HEK293T (cell line): ENCODE measurements around the gene ME1.
"Not testable (repeated sequence)": the region's sequence is repeated elsewhere in the genome, so short reads cannot be mapped to it uniquely, and the experiment has no call there.

Source experiments
- CTCF ChIA-PET: fragments of 350-600 bp; formaldehyde crosslinking; extraction: SDS; loops from one replicate; lab custom pipeline; 2021; ENCODE audit warnings: antibody characterized with exemption, inconsistent platforms; lab: Yijun Ruan, JAX
- POLR2A ChIA-PET: fragments of 350-600 bp; formaldehyde crosslinking; extraction: SDS; loops from one replicate; lab custom pipeline; 2020; ENCODE audit warnings: antibody characterized with exemption, inconsistent platforms; lab: Yijun Ruan, JAX
- DNase-seq: peaks from one replicate; pipeline ENCODE4 v3.0.0; 2012; ENCODE audit warnings: mixed read lengths; ENCODE audit errors: extremely low spot score
- ARNT ChIP-seq: fragments of 450-650 bp; IDR thresholded peaks from 2 replicates; pipeline ENCODE4 v1.6.1; 2017; ENCODE audit warnings: mild to moderate bottlenecking
- BHLHE40 ChIP-seq: fragments of 450-650 bp; IDR thresholded peaks from 2 replicates; pipeline ENCODE4 v1.6.1; 2016; ENCODE audit warnings: mild to moderate bottlenecking, moderate library complexity, borderline replicate concordance
- CTBP1 ChIP-seq: fragments of 450-650 bp; IDR thresholded peaks from 2 replicates; pipeline ENCODE4 v1.6.1; 2016; ENCODE audit warnings: borderline replicate concordance
- ELF4 ChIP-seq: fragments of 450-650 bp; IDR thresholded peaks from 2 replicates; pipeline ENCODE4 v1.6.1; 2017; ENCODE audit warnings: antibody characterized with exemption
- FOXA1 ChIP-seq: fragments of 450-650 bp; IDR thresholded peaks from 2 replicates; pipeline ENCODE4 v1.6.1; 2016; ENCODE audit warnings: mild to moderate bottlenecking
- FOXK2 ChIP-seq: fragments of 450-650 bp; IDR thresholded peaks from 2 replicates; pipeline ENCODE4 v1.6.1; 2016; ENCODE audit warnings: mild to moderate bottlenecking
- FOXM1 ChIP-seq: fragments of 450-650 bp; IDR thresholded peaks from 2 replicates; pipeline ENCODE4 v1.6.1; 2017; ENCODE audit warnings: mild to moderate bottlenecking, borderline replicate concordance
- HDGF ChIP-seq: fragments of 450-650 bp; IDR thresholded peaks from 2 replicates; pipeline ENCODE4 v1.6.1; 2017; ENCODE audit warnings: antibody characterized with exemption, borderline replicate concordance
- L3MBTL2 ChIP-seq: fragments of 450-650 bp; conservative IDR thresholded peaks from 2 replicates; pipeline ENCODE4 v1.6.1; 2016; ENCODE audit warnings: mild to moderate bottlenecking
- LEF1 ChIP-seq: fragments of 450-650 bp; IDR thresholded peaks from 2 replicates; pipeline ENCODE4 v1.6.1; 2017; ENCODE audit warnings: mild to moderate bottlenecking, borderline replicate concordance
- NFRKB ChIP-seq: fragments of 450-650 bp; IDR thresholded peaks from 2 replicates; pipeline ENCODE4 v1.6.1; 2016; ENCODE audit warnings: mild to moderate bottlenecking, moderate library complexity
- SP1 ChIP-seq: fragments of 450-650 bp; IDR thresholded peaks from 2 replicates; pipeline ENCODE4 v1.6.1; 2017
- SUZ12 ChIP-seq: fragments of 450-650 bp; IDR thresholded peaks from 2 replicates; pipeline ENCODE4 v1.6.1; 2016; ENCODE audit warnings: mild to moderate bottlenecking
- TARDBP ChIP-seq: fragments of 450-650 bp; IDR thresholded peaks from 2 replicates; pipeline ENCODE4 v1.6.1; 2016
- ZNF384 ChIP-seq: fragments of 450-650 bp; IDR thresholded peaks from 2 replicates; pipeline ENCODE4 v1.6.1; 2016
- TF ChIP-seq, protein P1 (sequence below): fragments of 450-650 bp; IDR thresholded peaks from 2 replicates; pipeline ENCODE4 v1.6.1; 2016

ME1 gene

GRCh38 chr6:83354747-83355146 is 76.1 kb downstream of the ME1 start:
- CTCF ChIA-PET: no interaction called here
- DNase-seq: no peak
- TF ChIP-seq ELF4 (no peak), FOXK2 (no peak), ARNT (no peak), HDGF (no peak), NFRKB (no peak), L3MBTL2 (no peak), FOXM1 (no peak), SUZ12 (no peak), ZNF384 (no peak), FOXA1 (no peak), SP1 (no peak), BHLHE40 (no peak), TARDBP (no peak), LEF1 (no peak), CTBP1 (no peak)
- TF ChIP-seq, protein P1, sequence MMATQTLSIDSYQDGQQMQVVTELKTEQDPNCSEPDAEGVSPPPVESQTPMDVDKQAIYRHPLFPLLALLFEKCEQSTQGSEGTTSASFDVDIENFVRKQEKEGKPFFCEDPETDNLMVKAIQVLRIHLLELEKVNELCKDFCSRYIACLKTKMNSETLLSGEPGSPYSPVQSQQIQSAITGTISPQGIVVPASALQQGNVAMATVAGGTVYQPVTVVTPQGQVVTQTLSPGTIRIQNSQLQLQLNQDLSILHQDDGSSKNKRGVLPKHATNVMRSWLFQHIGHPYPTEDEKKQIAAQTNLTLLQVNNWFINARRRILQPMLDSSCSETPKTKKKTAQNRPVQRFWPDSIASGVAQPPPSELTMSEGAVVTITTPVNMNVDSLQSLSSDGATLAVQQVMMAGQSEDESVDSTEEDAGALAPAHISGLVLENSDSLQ: no peak
- POLR2A ChIA-PET: no interaction called here

- no peak for DNase-seq
- CTCF ChIA-PET: no interaction called here
- POLR2A ChIA-PET: no interaction called here
- TF ChIP-seq ZNF384: no peak
- TF ChIP-seq TARDBP: no peak
- no peak for TF ChIP-seq FOXK2
- TF ChIP-seq ELF4: no peak
- no peak for TF ChIP-seq LEF1
- no peak for TF ChIP-seq BHLHE40
- TF ChIP-seq FOXM1: no peak
- TF ChIP-seq CTBP1: no peak
- no peak for TF ChIP-seq SP1
- TF ChIP-seq SUZ12: no peak
These were observed 78.3 kb downstream of the ME1 start for GRCh38 chr6:83352424-83353061.

DNA sequence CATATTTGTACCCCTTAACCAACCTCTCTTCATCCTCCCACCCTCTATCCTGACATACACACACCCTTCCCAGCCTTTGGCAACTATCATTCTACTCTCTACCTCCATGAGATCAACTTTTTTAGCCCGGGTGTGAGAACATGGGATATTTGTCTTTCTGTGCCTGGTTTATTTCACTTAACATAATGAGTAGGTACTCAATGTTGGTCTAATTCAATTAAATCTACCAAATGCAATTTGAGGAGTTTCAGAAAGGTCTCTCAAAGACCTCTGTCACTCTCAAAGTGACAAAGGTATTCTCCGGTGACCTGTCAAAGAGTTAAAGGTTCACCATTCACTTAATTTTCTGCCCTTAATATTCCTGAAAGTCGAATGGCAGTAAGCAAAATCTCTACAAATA is 87.7 kb downstream of the ME1 start:
- CTCF ChIA-PET: no interaction called here
- POLR2A ChIA-PET: no interaction called here

DNA sequence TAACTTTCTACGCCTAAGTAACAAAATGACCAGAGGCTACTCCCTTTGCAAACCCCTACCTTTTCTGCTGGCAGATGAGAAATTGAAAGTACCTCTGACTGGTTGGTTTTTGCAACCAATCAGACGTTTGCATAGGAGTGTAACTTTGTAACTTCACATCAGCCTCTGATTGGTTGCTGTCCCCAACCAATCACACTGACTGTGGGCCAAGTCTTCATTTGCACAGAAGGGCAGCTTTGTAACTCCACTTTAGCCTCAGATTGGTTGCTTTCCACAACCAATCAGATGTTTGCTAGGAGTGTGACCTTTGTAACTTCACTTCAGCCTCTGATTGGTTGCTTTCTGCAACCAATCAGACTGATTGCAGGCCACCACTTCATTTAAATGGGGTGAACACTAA is 89.1 kb downstream of the ME1 start:
- ChIA-PET CTCF (no interaction called here), POLR2A (no interaction called here)
- no peak for DNase-seq
- no peak for TF ChIP-seq FOXA1
- TF ChIP-seq ELF4: no peak
- no peak for TF ChIP-seq CTBP1
- TF ChIP-seq SUZ12: no peak
- TF ChIP-seq FOXM1: no peak
- no peak for TF ChIP-seq TARDBP
- TF ChIP-seq, protein P1: no peak
- no peak for TF ChIP-seq ZNF384
- TF ChIP-seq SP1: no peak
- TF ChIP-seq ARNT: no peak
- no peak for TF ChIP-seq LEF1
- no peak for TF ChIP-seq NFRKB
- TF ChIP-seq BHLHE40: no peak
- TF ChIP-seq FOXK2: no peak
- TF ChIP-seq HDGF: no peak
- no peak for TF ChIP-seq L3MBTL2

More for the DNA sequence above, 87.7 kb downstream of the ME1 start:
- no peak for TF ChIP-seq FOXK2
- TF ChIP-seq LEF1: no peak
- no peak for TF ChIP-seq FOXA1
- TF ChIP-seq TARDBP: no peak
- DNase-seq: no peak

- DNase-seq, CTCF ChIA-PET, POLR2A ChIA-PET: not testable (repeated sequence)
These were observed 96.9 kb downstream of the ME1 start for GRCh38 chr6:83333916-83334315.

GRCh38 chr6:83333500-83333899 is 97.4 kb downstream of the ME1 start:
- TF ChIP-seq ZNF384 (no peak), SUZ12 (no peak), FOXA1 (no peak), TARDBP (no peak), FOXM1 (no peak), NFRKB (no peak), ARNT (no peak), CTBP1 (no peak), L3MBTL2 (no peak)
- TF ChIP-seq, protein P1: no peak
- DNase-seq: no peak
- ChIA-PET POLR2A (no interaction called here), CTCF (no interaction called here)

GRCh38 chr6:83314693-83315092 is 116.2 kb downstream of the ME1 start:
- CTCF ChIA-PET: no interaction called here
- POLR2A ChIA-PET: no interaction called here
- DNase-seq: no peak
- no peak for TF ChIP-seq BHLHE40
- TF ChIP-seq SP1: no peak
- no peak for TF ChIP-seq L3MBTL2
- no peak for TF ChIP-seq CTBP1
